RWPE1 (cell line): ENCODE data around the gene SMIM23.
"Not testable (repeated sequence)": the region's sequence is repeated elsewhere in the genome, so short reads cannot be mapped to it uniquely, and the experiment has no call there.

Source experiments
- CTCF ChIA-PET: fragments of 350-600 bp; sonication (Branson Sonifier 250); formaldehyde crosslinking; extraction: SDS; loops from one replicate; lab custom pipeline; 2021; lab: Yijun Ruan, JAX
- POLR2A ChIA-PET: fragments of 400-600 bp; formaldehyde crosslinking; extraction: SDS; loops from one replicate; lab custom pipeline; 2020; ENCODE audit warnings: antibody characterized with exemption; ENCODE audit not compliant: low non-redundant PET; lab: Yijun Ruan, JAX
- DNase-seq: peaks from one replicate; pipeline ENCODE4 v3.0.0; 2012; ENCODE audit warnings: low spot score
- H3K27ac ChIP-seq: fragments of 450-650 bp; 2 replicates; pipeline ENCODE4 v1.5.1; 2017
- CTCF ChIP-seq: fragments of 450-650 bp; conservative IDR thresholded peaks from 2 replicates; pipeline ENCODE4 v1.5.1; 2017; ENCODE audit warnings: low read depth, mild to moderate bottlenecking

Gene SMIM23

GRCh38 chr5:171776770-171777759, 8.6 kb upstream of the SMIM23 start:
- no peak overlapping the region for H3K27ac ChIP-seq
- TF ChIP-seq CTCF, result no peak
- CTCF ChIA-PET, result interaction anchor here (0.6 kb wide), 3 partner anchors 49 to 155 kb away, joined by 3 to 7 read pairs (median 6); no protein-coding TSS in a partner anchor
- DNase-seq, result no peak
- POLR2A ChIA-PET, result no interaction called here

- POLR2A ChIA-PET, CTCF ChIA-PET, DNase-seq, H3K27ac ChIP-seq: not testable (repeated sequence)
Observed at GRCh38 chr5:171781744-171782143, 3.9 kb upstream of the SMIM23 start.

- no peak overlapping the region for H3K27ac ChIP-seq
- DNase-seq, result no peak
- no peak for TF ChIP-seq CTCF
- POLR2A ChIA-PET, result no interaction called here
- CTCF ChIA-PET, result no interaction called here
Observed at GRCh38 chr5:171782332-171782966, 3.2 kb upstream of the SMIM23 start.

- ChIA-PET POLR2A (no interaction called here), CTCF (no interaction called here)
- peak; percentile 41 for DNase-seq
- TF ChIP-seq CTCF, result no peak
- H3K27ac ChIP-seq, result no peak overlapping the region
Observed at GRCh38 chr5:171783051-171783450, 2.6 kb upstream of the SMIM23 start.

GRCh38 chr5:171789353-171789752, 3.7 kb downstream of the SMIM23 start:
- CTCF ChIA-PET, result no interaction called here
- POLR2A ChIA-PET, result no interaction called here
- DNase-seq, result no peak
- no peak for TF ChIP-seq CTCF
- no peak overlapping the region for H3K27ac ChIP-seq

- POLR2A ChIA-PET, result no interaction called here
- DNase-seq, result no peak
- CTCF ChIA-PET, result no interaction called here
Observed at GRCh38 chr5:171790408-171790807, 4.8 kb downstream of the SMIM23 start.

More at GRCh38 chr5:171790408-171790807, 4.8 kb downstream of the SMIM23 start:
- TF ChIP-seq CTCF, result no peak
- no peak overlapping the region for H3K27ac ChIP-seq
